Large intestine (tissue), 3 donors: Measurements from ENCODE around the gene AKT3. TPM values are rescaled to one million over a fixed set of nuclear protein-coding genes. Genes with fewer than 3 reads are reported as not detected.

Source experiments
- DNase-seq, 2 donors: peaks; one replicate each; pipeline versions ENCODE4 v3.0.0 to v3.0.0-alpha.2; 2013
- H3K27ac ChIP-seq: one replicate; pipeline ENCODE4 v1.5.1; 2013; ENCODE audit warnings: low read length
- H3K27me3 ChIP-seq: 2 replicates; pipeline ENCODE4 v1.6.1; 2013; ENCODE audit warnings: low read length; ENCODE audit not compliant: control insufficient read depth, insufficient read depth
- H3K36me3 ChIP-seq: 2 replicates; pipeline ENCODE4 v1.6.1; 2013; ENCODE audit warnings: low read length; ENCODE audit not compliant: control insufficient read depth, insufficient read depth
- H3K4me1 ChIP-seq: one replicate; pipeline ENCODE4 v1.6.1; 2013; ENCODE audit warnings: low read length; ENCODE audit not compliant: control insufficient read depth, insufficient read depth
- H3K4me3 ChIP-seq: one replicate; pipeline ENCODE4 v1.5.1; 2013; ENCODE audit warnings: low read length
- H3K9me3 ChIP-seq: one replicate; pipeline ENCODE4 v1.6.1; 2013; ENCODE audit warnings: mild to moderate bottlenecking, low read depth, low read length, moderate library complexity; ENCODE audit not compliant: control insufficient read depth
- WGBS: methylation state at CpG from one replicate; pipeline ENCODE4 v1.1.5; 2013; ENCODE audit warnings: low lambda C conversion rate; ENCODE audit not compliant: insufficient coverage; 5-methylcytosine and 5-hydroxymethylcytosine counted together
- polyA plus RNA-seq: library from polyadenylated mRNA; unstranded; fragments of 120-200 nt; gene quantifications from one replicate; pipeline ENCODE4 v1.2.1, GENCODE V29; 2013

AKT3 gene
- polyA plus RNA-seq, 1 donor: 14.0 TPM

DNA sequence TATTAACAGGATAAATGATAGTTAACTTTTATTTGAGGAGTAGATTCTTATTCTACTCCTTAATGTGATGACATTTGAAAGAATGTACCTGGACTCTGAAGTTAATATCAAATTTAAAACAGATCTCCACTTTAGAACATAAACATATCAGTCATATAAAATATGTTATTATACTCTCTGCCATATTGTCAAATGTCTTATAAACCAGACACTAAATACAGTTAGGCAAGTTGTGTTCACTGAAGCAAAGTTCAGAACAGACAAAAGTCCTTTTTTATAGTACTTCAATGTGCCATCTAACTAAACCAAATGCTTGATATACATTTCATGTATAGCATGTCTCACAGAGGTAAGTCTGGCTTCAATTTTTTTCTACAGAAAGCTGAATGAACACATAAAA lies 285.2 kb downstream of the AKT3 start:
- Histone ChIP-seq H3K4me1 (no peaks in the 10 kb centered on the region), H3K9me3 (no peaks in the 10 kb centered on the region), H3K27me3 (no peaks in the 10 kb centered on the region), H3K36me3 (no peaks in the 10 kb centered on the region), H3K4me3 (no peak overlapping the region), H3K27ac (no peak overlapping the region)
- no peak for DNase-seq

GRCh38 chr1:243563732-243564131 lies 286.3 kb downstream of the AKT3 start:
- no peak for DNase-seq
- no peaks in the 10 kb centered on the region for H3K27me3 ChIP-seq
- no peaks in the 10 kb centered on the region for H3K4me1 ChIP-seq
- no peaks in the 10 kb centered on the region for H3K9me3 ChIP-seq
- WGBS: 100% methylated on average over 2 of the region's 4 CpGs
- H3K4me3 ChIP-seq: no peak overlapping the region
- H3K27ac ChIP-seq: no peak overlapping the region
- no peaks in the 10 kb centered on the region for H3K36me3 ChIP-seq

- H3K27ac ChIP-seq: no peak overlapping the region
- no peaks in the 10 kb centered on the region for H3K36me3 ChIP-seq
- no peaks in the 10 kb centered on the region for H3K4me1 ChIP-seq
- H3K27me3 ChIP-seq: no peaks in the 10 kb centered on the region
- H3K9me3 ChIP-seq: no peaks in the 10 kb centered on the region
- no CpG with 5 or more reads among the region's 1 CpG for WGBS
- no peak for DNase-seq
- no peak overlapping the region for H3K4me3 ChIP-seq
Observed at GRCh38 chr1:243562473-243562872, 287.6 kb downstream of the AKT3 start.

GRCh38 chr1:243561588-243562319 lies 288.3 kb downstream of the AKT3 start:
- WGBS: 100% methylated on average over 2 of the region's 2 CpGs
- no peak for DNase-seq
- Histone ChIP-seq H3K27ac (no peak overlapping the region), H3K4me3 (no peak overlapping the region), H3K27me3 (no peaks in the 10 kb centered on the region), H3K4me1 (no peaks in the 10 kb centered on the region), H3K9me3 (no peaks in the 10 kb centered on the region), H3K36me3 (no peaks in the 10 kb centered on the region)

- H3K4me3 ChIP-seq: no peak overlapping the region
- no peaks in the 10 kb centered on the region for H3K27me3 ChIP-seq
- no peak for DNase-seq
- H3K9me3 ChIP-seq: no peaks in the 10 kb centered on the region
- H3K4me1 ChIP-seq: no peaks in the 10 kb centered on the region
- H3K36me3 ChIP-seq: no peaks in the 10 kb centered on the region
- WGBS: no CpG with 5 or more reads among the region's 7 CpGs
- no peak overlapping the region for H3K27ac ChIP-seq
Observed at GRCh38 chr1:243559575-243560162, 290.4 kb downstream of the AKT3 start.

- Histone ChIP-seq H3K27ac (no peak overlapping the region), H3K9me3 (no peaks in the 10 kb centered on the region), H3K27me3 (no peaks in the 10 kb centered on the region), H3K4me1 (no peaks in the 10 kb centered on the region), H3K4me3 (no peak overlapping the region), H3K36me3 (no peaks in the 10 kb centered on the region)
- DNase-seq: no peak
- 100% methylated on average over 1 of the region's 1 CpG for WGBS
Observed at GRCh38 chr1:243558576-243558975, 291.5 kb downstream of the AKT3 start.

DNA sequence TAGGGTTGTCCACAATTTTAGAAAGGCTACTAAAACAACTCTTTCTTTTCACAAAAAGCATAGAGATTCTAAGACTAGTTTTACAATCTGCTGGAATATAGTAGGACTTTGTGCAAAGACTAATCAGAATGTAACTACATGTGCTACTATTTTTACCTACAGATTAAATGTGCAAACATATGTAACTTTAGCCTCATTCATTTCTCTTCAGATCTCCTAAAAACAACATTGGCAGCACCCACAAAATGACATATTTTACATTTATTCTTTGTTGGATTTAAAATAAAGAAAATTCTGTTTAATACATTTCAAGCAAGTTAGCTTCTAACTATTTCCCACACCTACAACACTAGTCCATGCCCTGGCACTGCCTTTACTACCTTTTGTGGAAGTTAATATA lies 292.2 kb downstream of the AKT3 start:
- no peak for DNase-seq
- Histone ChIP-seq H3K36me3 (no peaks in the 10 kb centered on the region), H3K27ac (no peak overlapping the region), H3K27me3 (no peaks in the 10 kb centered on the region), H3K9me3 (no peaks in the 10 kb centered on the region), H3K4me1 (no peaks in the 10 kb centered on the region), H3K4me3 (no peak overlapping the region)

GRCh38 chr1:243554686-243555085 lies 295.4 kb downstream of the AKT3 start:
- Histone ChIP-seq H3K4me3 (no peak overlapping the region), H3K27ac (no peak overlapping the region), H3K9me3 (no peaks in the 10 kb centered on the region), H3K36me3 (no peaks in the 10 kb centered on the region), H3K27me3 (no peaks in the 10 kb centered on the region), H3K4me1 (no peaks in the 10 kb centered on the region)
- no peak for DNase-seq
- 100% methylated on average over 2 of the region's 4 CpGs for WGBS

DNA sequence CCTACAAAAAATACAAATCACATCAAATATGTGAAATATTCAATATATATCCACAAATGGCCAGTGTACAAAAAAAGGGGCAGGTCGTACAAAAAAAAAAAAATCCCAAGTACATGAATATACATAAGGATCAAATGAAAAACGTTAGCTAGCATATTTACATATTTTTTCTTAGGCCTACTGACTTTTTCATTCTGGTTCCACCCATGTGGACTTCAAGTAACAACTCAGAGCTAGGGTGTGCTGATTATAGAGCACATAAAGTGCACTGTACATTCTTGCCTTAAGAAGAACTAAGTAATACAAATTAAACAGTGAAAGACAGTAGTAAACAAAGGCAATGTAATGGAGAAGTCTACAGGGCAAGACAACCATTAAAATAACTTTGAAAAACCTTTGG lies 297.0 kb downstream of the AKT3 start:
- no peaks in the 10 kb centered on the region for H3K36me3 ChIP-seq
- no peaks in the 10 kb centered on the region for H3K4me1 ChIP-seq
- H3K27ac ChIP-seq: no peak overlapping the region
- H3K9me3 ChIP-seq: no peaks in the 10 kb centered on the region
- H3K4me3 ChIP-seq: no peak overlapping the region
- no peaks in the 10 kb centered on the region for H3K27me3 ChIP-seq
- DNase-seq: no peak
- WGBS: no CpG with 5 or more reads among the region's 2 CpGs

DNA sequence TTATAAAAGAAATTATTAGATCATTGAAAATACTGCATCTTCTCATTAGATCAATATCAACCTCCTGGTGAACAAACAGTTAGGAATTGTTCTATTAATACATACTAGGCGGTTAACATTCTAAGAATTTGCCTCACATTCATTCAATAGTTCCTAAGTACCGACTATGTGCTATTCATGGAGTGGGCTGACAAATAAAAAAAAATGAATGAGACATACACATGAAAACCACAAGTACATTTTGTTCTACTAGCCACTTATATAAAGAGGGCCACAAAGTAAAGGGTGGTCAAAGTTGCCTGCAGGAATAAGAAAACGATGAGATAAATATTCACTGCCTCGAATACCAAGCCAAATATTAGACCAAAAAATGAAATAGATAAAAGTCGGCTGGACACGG lies 299.8 kb downstream of the AKT3 start:
- no peaks in the 10 kb centered on the region for H3K9me3 ChIP-seq
- H3K27ac ChIP-seq: no peak overlapping the region
- no peaks in the 10 kb centered on the region for H3K36me3 ChIP-seq
- H3K4me3 ChIP-seq: no peak overlapping the region
- no peaks in the 10 kb centered on the region for H3K27me3 ChIP-seq
- H3K4me1 ChIP-seq: no peaks in the 10 kb centered on the region
- DNase-seq: no peak
- 100% methylated on average over 2 of the region's 6 CpGs for WGBS

DNA sequence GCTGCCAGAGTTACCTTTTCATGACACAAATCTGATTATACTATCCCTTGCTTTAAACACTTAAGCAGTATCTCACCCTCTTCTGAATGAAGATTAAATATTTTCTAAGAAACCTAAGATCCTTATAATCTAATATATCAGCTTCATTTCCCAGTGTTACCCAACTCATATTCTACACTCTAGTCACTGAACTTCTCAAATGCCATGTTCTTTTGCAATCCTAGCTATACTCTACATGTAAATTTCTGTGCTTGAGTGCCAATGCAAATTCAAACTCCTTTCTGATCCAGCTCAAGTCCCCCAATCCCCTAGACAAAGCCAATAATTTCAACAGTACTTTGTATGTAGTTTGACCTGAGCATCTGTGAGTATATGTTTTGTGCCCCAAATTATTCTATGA lies 300.3 kb downstream of the AKT3 start:
- no peaks in the 10 kb centered on the region for H3K36me3 ChIP-seq
- DNase-seq: no peak
- H3K27me3 ChIP-seq: no peaks in the 10 kb centered on the region
- no peak overlapping the region for H3K4me3 ChIP-seq
- H3K4me1 ChIP-seq: no peaks in the 10 kb centered on the region
- no peaks in the 10 kb centered on the region for H3K9me3 ChIP-seq
- no peak overlapping the region for H3K27ac ChIP-seq
